Adrenal gland (tissue), 12 donors: ENCODE results near the gene RIPK3. TPM values are rescaled to one million over a fixed set of nuclear protein-coding genes. Genes with fewer than 3 reads are reported as not detected.

Experiments
- DNase-seq, 7 donors: peaks; one replicate each; pipeline ENCODE4 v3.0.0-alpha.2; 2019 to 2020
- H3K27ac ChIP-seq, 5 donors: fragments of 200-600 bp; sonication (generic) in 4 of 5; 1 replicate in 3 of 5; 2 replicates in 2 of 5; pipeline versions ENCODE4 v1.5.1 to v1.8.0; 2016 to 2020; ENCODE audit warnings: mild to moderate bottlenecking in 1 of 5
- H3K27me3 ChIP-seq: fragments of 200-600 bp; 2 replicates; pipeline ENCODE4 v1.8.0; 2021
- H3K36me3 ChIP-seq, 2 donors: fragments of 200-600 bp; replicated peaks in 1 of 2; 1 replicate in 1 of 2; 2 replicates in 1 of 2; pipeline versions ENCODE4 v1.5.1 to v1.8.0; 2018 to 2022
- H3K4me1 ChIP-seq, 2 donors: fragments of 200-600 bp; replicated peaks in 1 of 2; 1 replicate in 1 of 2; 2 replicates in 1 of 2; pipeline versions ENCODE4 v1.5.1 to v1.8.0; 2018 to 2021
- H3K4me3 ChIP-seq, 4 donors: fragments of 200-600 bp; sonication (generic) in 3 of 4; one replicate each; pipeline ENCODE4 v1.5.1; 2016 to 2018
- H3K9me3 ChIP-seq, 3 donors: fragments of 200-600 bp; sonication (generic) in 1 of 3; replicated peaks in 1 of 3; 1 replicate in 2 of 3; 2 replicates in 1 of 3; pipeline versions ENCODE4 v1.5.1 to v1.8.0; 2016 to 2021
- POLR2A ChIP-seq, 2 donors: fragments of 450-650 bp; IDR thresholded peaks; one replicate each; pipeline ENCODE4 v1.6.1; 2017; ENCODE audit warnings: antibody characterized with exemption in 2 of 2, mild to moderate bottlenecking in 2 of 2, moderate library complexity in 1 of 2
- WGBS, 4 donors: extraction: QIAGEN DNeasy Blood & Tissue Kit in 2 of 4; methylation state at CpG; one replicate each; pipeline versions ENCODE4 v1.1.5 to v1.1.7; 2013 to 2017; 5-methylcytosine and 5-hydroxymethylcytosine counted together
- intact Hi-C, 2 donors: fragments of 100-400 bp; cut with DNase I; formaldehyde crosslinking; loops; one replicate each; pipeline versions ENCODE4 v1.14.1 to v1.15.0; 2022 to 2023
- polyA plus RNA-seq, 3 donors: library from polyadenylated mRNA; stranded (reverse); fragments of 200-250 nt in 2 of 3; fragments of 350-450 nt in 1 of 3; fragmentation: Illumina TruSeq in 1 of 3; extraction: RNeasy Lipid Tissue Mini Kit (QIAGEN cat#74804) in 1 of 3; gene quantifications; one replicate each; pipeline ENCODE4 v1.2.3, GENCODE V29; 2013 to 2014
- total RNA-seq, 9 donors: library from RNA; depleted of rRNA in 4 of 9; stranded (reverse); fragments of >200 nt in 4 of 9; fragments of 120-200 nt in 1 of 9; fragmentation: NEBNext Ultra II Directional in 1 of 9; extraction: Animal tissue kit (Norgen Biotek cat#: 25700) in 1 of 9; gene quantifications; one replicate each; pipeline versions ENCODE4 v1.1.0 to v1.2.4, GENCODE V29; 2013 to 2023
- TF ChIP-seq, protein P1 (sequence below), 6 experiments: fragments of 450-650 bp in 4 of 6; fragments of 200-600 bp in 2 of 6; sonication (generic) in 1 of 6; IDR thresholded peaks; 1 replicate in 5 of 6; 2 replicates in 1 of 6; pipeline versions ENCODE4 v1.5.1 to v1.8.0; 2016 to 2021; ENCODE audit warnings: antibody characterized with exemption in 6 of 6, mild to moderate bottlenecking in 2 of 6, moderate library complexity in 1 of 6
- donor health status: healthy with polysubstance abuse.
- donor health status: Bipolar disorder and iron deficiency.
- donor health status: DM: yes; HTN: yes; CAD: no.
- donor health status: DM: no; HTN: no; CAD: no.
- donor health status: DM: no; HTN: no; CAD: no.
- donor health status: DM: yes; HTN: yes; CAD: no.

Gene RIPK3
- total and polyA plus RNA-seq, 12 donors = 0.50 to 10.4 (median 3.8) TPM

GRCh38 chr14:24381363-24382063 lies 41.7 kb upstream of the RIPK3 start:
- Histone ChIP-seq H3K27me3 (no peaks in the 10 kb centered on the region), H3K36me3 (no peaks in the 10 kb centered on the region), H3K9me3 (no peaks in the 10 kb centered on the region), H3K4me3 (no peak overlapping the region), H3K27ac (peak overlapping the region in 2 of 5 donors; percentile 22 to 29), H3K4me1 (no peaks in the 10 kb centered on the region)
- WGBS, 4 donors = 50 to 58% (median 58%) methylated on average over 6 to 8 of the region's 8 CpGs
- no peak for DNase-seq
- intact Hi-C loops = no loop called here
- TF ChIP-seq, protein P1, sequence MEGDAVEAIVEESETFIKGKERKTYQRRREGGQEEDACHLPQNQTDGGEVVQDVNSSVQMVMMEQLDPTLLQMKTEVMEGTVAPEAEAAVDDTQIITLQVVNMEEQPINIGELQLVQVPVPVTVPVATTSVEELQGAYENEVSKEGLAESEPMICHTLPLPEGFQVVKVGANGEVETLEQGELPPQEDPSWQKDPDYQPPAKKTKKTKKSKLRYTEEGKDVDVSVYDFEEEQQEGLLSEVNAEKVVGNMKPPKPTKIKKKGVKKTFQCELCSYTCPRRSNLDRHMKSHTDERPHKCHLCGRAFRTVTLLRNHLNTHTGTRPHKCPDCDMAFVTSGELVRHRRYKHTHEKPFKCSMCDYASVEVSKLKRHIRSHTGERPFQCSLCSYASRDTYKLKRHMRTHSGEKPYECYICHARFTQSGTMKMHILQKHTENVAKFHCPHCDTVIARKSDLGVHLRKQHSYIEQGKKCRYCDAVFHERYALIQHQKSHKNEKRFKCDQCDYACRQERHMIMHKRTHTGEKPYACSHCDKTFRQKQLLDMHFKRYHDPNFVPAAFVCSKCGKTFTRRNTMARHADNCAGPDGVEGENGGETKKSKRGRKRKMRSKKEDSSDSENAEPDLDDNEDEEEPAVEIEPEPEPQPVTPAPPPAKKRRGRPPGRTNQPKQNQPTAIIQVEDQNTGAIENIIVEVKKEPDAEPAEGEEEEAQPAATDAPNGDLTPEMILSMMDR (IDR thresholded peaks at IDR 0.05) = no peak
- TF ChIP-seq POLR2A (IDR thresholded peaks at IDR 0.05) = no peak

DNA sequence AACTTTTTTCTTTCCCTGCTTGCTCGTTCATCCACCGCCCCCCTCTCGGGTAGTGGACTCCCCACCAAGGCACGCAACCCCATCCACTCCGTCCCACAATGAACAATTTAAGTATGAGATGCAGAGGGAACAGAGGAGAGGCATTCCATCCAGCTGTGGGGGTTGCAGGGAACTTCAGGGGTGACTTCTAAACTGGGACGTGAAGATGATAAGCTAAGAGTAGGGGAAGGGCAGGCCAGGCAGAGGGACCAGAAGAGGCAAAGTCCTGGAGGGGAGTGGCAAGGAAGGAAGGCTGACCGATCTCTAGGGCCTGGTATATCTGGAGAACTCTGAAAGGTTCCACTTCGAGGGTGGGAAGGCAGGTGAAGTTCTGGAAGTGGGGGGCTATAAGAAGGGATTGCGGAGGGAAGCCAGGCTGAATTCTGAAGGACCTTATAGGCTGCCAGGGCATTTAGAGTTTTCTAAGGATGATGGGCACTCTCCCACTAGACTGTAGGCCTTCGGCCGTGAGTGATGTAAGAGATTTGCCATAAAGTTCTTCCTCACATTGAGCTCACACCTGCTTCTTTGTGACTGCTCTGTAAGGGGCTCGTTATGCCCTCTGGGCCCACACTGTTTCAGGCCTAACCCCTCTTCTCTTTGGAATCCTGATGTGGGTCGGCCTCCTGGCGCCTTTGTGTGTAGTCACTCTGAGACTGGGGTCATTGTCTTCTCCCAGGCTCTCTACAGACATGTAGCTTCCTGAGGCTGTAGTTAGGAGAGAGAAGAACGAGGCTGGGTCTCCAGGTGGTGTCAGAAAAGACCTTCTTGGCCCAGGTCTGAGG lies 40.3 kb upstream of the RIPK3 start:
- no peaks in the 10 kb centered on the region for H3K4me1 ChIP-seq
- no peaks in the 10 kb centered on the region for H3K9me3 ChIP-seq
- peak in 1 of 7 donors; percentile 40 for DNase-seq
- no peak overlapping the region for H3K4me3 ChIP-seq
- 83 to 88% (median 87%) methylated on average over 15 of the region's 15 CpGs for WGBS, 4 donors
- H3K36me3 ChIP-seq = no peaks in the 10 kb centered on the region
- H3K27me3 ChIP-seq = no peaks in the 10 kb centered on the region
- H3K27ac ChIP-seq = no peak overlapping the region
- no peak for TF ChIP-seq POLR2A (IDR thresholded peaks at IDR 0.05)
- TF ChIP-seq, protein P1 (IDR thresholded peaks at IDR 0.05) = no peak
- intact Hi-C loops = no loop called here

DNA sequence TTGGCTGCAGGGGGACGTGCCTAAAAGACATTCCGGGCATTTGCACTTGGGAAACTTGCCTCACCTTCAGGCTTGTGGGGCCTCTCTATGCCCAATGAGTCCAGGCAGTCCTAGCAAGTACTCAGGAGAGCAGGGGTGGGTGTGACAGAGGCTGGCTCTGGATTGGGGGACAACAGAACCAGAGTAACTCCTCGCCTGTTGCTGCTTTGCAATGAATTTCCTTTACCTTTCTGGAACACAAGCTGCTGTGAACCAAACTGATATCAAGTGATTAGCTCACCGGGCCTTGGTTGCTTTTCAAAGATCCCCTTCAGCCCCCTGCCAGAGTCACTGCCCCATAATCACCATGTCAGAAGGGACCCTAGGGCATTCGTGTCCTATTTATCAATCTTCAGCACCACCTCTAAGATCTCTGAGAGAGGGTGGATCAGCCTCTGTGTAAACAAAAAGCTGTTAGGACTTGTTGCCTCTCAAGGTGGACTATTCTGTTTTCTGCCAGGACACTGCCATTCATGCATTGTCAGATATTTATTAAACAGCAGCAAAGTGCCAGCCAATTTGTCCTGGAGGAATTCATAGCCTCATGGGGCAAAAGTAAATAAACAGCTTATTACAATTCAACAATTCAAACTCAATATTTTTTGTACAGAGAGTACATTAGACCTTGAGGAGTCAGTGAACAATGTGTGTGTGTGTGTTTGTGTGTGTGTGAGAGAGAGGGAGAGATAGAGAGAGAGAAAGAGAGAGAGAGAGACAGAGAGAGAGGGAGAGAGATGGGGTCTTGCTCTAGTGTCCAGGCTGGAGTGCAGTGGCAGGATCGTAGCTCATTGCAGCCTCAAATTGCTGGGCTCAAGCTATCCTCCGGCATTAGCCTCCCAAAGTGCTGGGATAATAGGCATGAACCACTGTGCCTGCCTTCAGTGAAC lies 39.5 kb upstream of the RIPK3 start:
- no peaks in the 10 kb centered on the region for H3K9me3 ChIP-seq

More for the DNA sequence above, 39.5 kb upstream of the RIPK3 start:
- H3K36me3 ChIP-seq = no peaks in the 10 kb centered on the region
- TF ChIP-seq, protein P1 (IDR thresholded peaks at IDR 0.05) = no peak
- no peak for TF ChIP-seq POLR2A (IDR thresholded peaks at IDR 0.05)
- H3K4me3 ChIP-seq = no peak overlapping the region
- H3K27me3 ChIP-seq = no peaks in the 10 kb centered on the region
- H3K27ac ChIP-seq = no peak overlapping the region
- peak in 1 of 7 donors; percentile 28 for DNase-seq
- no peaks in the 10 kb centered on the region for H3K4me1 ChIP-seq
- intact Hi-C loops = no loop called here
- WGBS, 4 donors = 84 to 90% (median 87%) methylated on average over 6 to 7 of the region's 7 CpGs
